K562 (cell line): ENCODE results near the gene OXSM. TPM values are rescaled to one million over a fixed set of nuclear protein-coding genes. Genes with fewer than 3 reads are reported as not detected.
A peak's percentile ranks its signal among the peaks of the same experiment; 100 is the strongest.

Source experiments
- CREB3L1 ChIP-seq: fragments of 450-650 bp; IDR thresholded peaks from 2 replicates; pipeline ENCODE4 v1.6.1; 2014; ENCODE audit warnings: low read depth, mild to moderate bottlenecking, moderate library complexity, borderline replicate concordance
- E2F4 ChIP-seq: sonication (generic); formaldehyde crosslinking; IDR thresholded peaks from 2 replicates; pipeline ENCODE4 v1.8.0; 2022; ENCODE audit warnings: mild to moderate bottlenecking, low read depth, missing genetic modification reagents
- FOXJ2 ChIP-seq: fragments of 200-800 bp; sonication (Bioruptor generic); IDR thresholded peaks from 2 replicates; pipeline ENCODE4 v1.6.1; 2016; ENCODE audit warnings: missing genetic modification characterization, missing compliant biosample characterization
- FOXO4 ChIP-seq: fragments of 450-650 bp; formaldehyde crosslinking; IDR thresholded peaks from 2 replicates; pipeline ENCODE4 v1.4.0; 2020; ENCODE audit warnings: mild to moderate bottlenecking, moderate library complexity
- GATAD2A ChIP-seq: fragments of 450-650 bp; IDR thresholded peaks from 2 replicates; pipeline ENCODE4 v1.6.1; 2017
- MCM7 ChIP-seq, 2 experiments: fragments of 450-650 bp; IDR thresholded peaks; 2 replicates each; pipeline ENCODE4 v1.6.1; 2016 to 2018
- MECOM ChIP-seq: fragments of 250-450 bp; sonication (Bioruptor Pico); IDR thresholded peaks from 2 replicates; pipeline ENCODE4 v1.8.0; 2022; ENCODE audit warnings: inconsistent platforms
- NR4A1 ChIP-seq, 2 experiments: fragments of 250-450 bp in 1 of 2; fragments of 450-650 bp in 1 of 2; sonication (Bioruptor Pico) in 1 of 2; IDR thresholded peaks; 2 replicates each; pipeline versions ENCODE4 v1.4.0 to v1.6.1; 2016 to 2020; ENCODE audit warnings: mild to moderate bottlenecking in 2 of 2, missing compliant biosample characterization in 1 of 2, missing genetic modification characterization in 1 of 2, moderate library complexity in 1 of 2
- SFPQ ChIP-seq: fragments of 200-400 bp; formaldehyde crosslinking; IDR thresholded peaks from 2 replicates; pipeline ENCODE4 v1.6.1; 2017; ENCODE audit warnings: mild to moderate bottlenecking, low read depth, low read length, moderate library complexity
- TARDBP ChIP-seq: fragments of 450-650 bp; IDR thresholded peaks from 2 replicates; pipeline ENCODE4 v1.6.1; 2016
- YY1 ChIP-seq, 3 experiments: IDR thresholded peaks; 2 replicates each; pipeline ENCODE4 v1.6.1; 2011; ENCODE audit warnings: low read length in 2 of 3, mild to moderate bottlenecking in 2 of 3, moderate library complexity in 2 of 3, borderline replicate concordance in 1 of 3, control low read depth in 1 of 3, low read depth in 1 of 3; ENCODE audit not compliant: insufficient read depth in 3 of 3, insufficient replicate concordance in 2 of 3, control insufficient read depth in 1 of 3, insufficient read length in 1 of 3; ENCODE audit errors: extremely low read depth in 1 of 3
- ZBTB49 ChIP-seq: sonication (generic); formaldehyde crosslinking; IDR thresholded peaks from 2 replicates; pipeline ENCODE4 v1.8.0; 2022; ENCODE audit warnings: missing genetic modification reagents, mild to moderate bottlenecking, borderline replicate concordance
- ZNF197 ChIP-seq: fragments of 200-800 bp; sonication (Bioruptor generic); IDR thresholded peaks from 2 replicates; pipeline ENCODE4 v1.6.1; 2016; ENCODE audit warnings: low read depth, missing genetic modification characterization, missing compliant biosample characterization
- ZNF655 ChIP-seq: fragments of 250-450 bp; sonication (Bioruptor Pico); IDR thresholded peaks from 2 replicates; pipeline ENCODE4 v1.5.0; 2021
- polyA plus RNA-seq, 8 experiments: library from polyadenylated mRNA; depleted of rRNA in 4 of 8; stranded (reverse) in 5 of 8; unstranded in 3 of 8; fragments of >200 nt; fragmentation: Nextera tagmentation in 2 of 8; fragmentation: Illumina TruSeq in 1 of 8; extraction: Ambion mirVana in 2 of 8; extraction: Trizol in 1 of 8; gene quantifications; 2 replicates each; pipeline versions ENCODE4 v1.2.1 to v1.2.3, GENCODE V29; 2011 to 2014; ENCODE audit warnings: inconsistent platforms in 1 of 8, missing spikeins in 1 of 8
- total RNA-seq, 7 experiments: library from RNA; depleted of rRNA in 6 of 7; stranded (reverse); fragments of >200 nt in 6 of 7; fragmentation: Illumina TruSeq in 2 of 7; extraction: Trizol in 2 of 7; gene quantifications; 2 replicates each; pipeline versions ENCODE4 v1.2.1 to v1.2.3, GENCODE V29; 2011 to 2021; ENCODE audit warnings: low replicate concordance in 1 of 7

Gene OXSM
- total and polyA plus RNA-seq, 9 of the 15 experiments (the other 6 are each of a cell fraction or from before 2014, with no cell fraction given): 24.0 to 107 (median 34.0) TPM

- no peak for TF ChIP-seq FOXO4 (CRISPR knock-in tag)
- no peak for TF ChIP-seq E2F4 (CRISPR knock-in tag)
- peak; percentile 40; the same call in 1 of the 2 replicates for TF ChIP-seq MECOM (CRISPR knock-in tag)
- 0 out of 2 replicates have a peak, but pooled peaks have one; percentile 77 for TF ChIP-seq ZBTB49
- no peak for TF ChIP-seq NR4A1 (CRISPR knock-in tag; IDR thresholded peaks at IDR 0.05)
- peak; percentile 76; the same call in 1 of the 2 replicates for TF ChIP-seq NR4A1 (tag; IDR thresholded peaks at IDR 0.05)
- 0 out of 2 replicates have a peak, but pooled peaks have one; percentile 25 for TF ChIP-seq GATAD2A
- TF ChIP-seq MCM7 (IDR thresholded peaks at IDR 0.05): no peak
- TF ChIP-seq ZNF655 (CRISPR knock-in tag): no peak
- peak; percentile 72 for TF ChIP-seq FOXJ2 (tag)
- no peak for TF ChIP-seq ZNF197 (CRISPR knock-in tag)
- TF ChIP-seq YY1 (IDR thresholded peaks at IDR 0.05; ENCODE audit: borderline replicate concordance in 1 of 3, control insufficient read depth in 1 of 3, extremely low read depth in 1 of 3, insufficient read depth in 3 of 3, insufficient read length in 1 of 3, insufficient replicate concordance in 2 of 3, low read depth in 1 of 3, low read length in 2 of 3): peak in 2 of 3 experiments; percentile 32 to 62
- no peak; the same call in 1 of the 2 replicates for TF ChIP-seq TARDBP
- TF ChIP-seq CREB3L1: peak; percentile 76; the same call in 1 of the 2 replicates
- TF ChIP-seq SFPQ: no peak
Measured at GRCh38 chr3:25789596-25790556, at the start of gene OXSM (continued).
